ENCODE measurements around the gene UBE2G2. TPM values are rescaled to one million over a fixed set of nuclear protein-coding genes. Genes with fewer than 3 reads are reported as not detected.

Gene UBE2G2
- total RNA-seq, 1 donor, result 75.3 TPM

DNA sequence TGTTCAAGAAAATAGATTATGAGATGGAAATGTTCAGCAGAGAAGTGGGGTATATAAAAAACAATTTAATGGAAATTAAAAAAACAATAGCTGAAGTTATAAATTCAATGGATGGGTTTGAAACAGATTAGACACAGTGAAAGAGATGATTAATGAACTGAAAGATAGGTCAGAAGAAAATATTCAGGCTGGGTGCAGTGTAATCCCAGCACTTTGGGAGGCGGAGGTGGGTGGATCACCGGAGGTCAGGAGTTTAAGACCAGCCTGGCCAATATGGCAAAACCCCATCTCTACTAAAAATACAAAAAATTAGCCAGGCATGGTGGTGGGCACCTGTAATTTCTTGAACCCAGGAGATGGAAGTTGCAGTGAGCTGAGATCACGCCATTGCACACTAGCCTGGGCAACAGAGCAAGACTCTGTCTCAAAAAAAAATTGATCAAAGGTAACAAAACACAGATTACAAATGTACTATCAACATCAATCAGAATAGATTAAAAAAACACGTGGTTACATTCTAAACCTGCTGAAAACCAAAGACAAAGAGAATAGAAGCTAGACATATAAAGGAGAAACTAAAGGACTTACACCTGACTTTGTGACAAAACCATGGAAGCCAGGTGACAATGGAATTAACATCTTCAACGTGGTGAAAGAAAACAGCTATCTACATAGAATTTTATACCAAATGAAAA, 21.0 kb upstream of the UBE2G2 start:
- H3K27me3 ChIP-seq (ENCODE audit: insufficient read depth, low read length), result peaks cover 3% of the 10 kb centered on the region
- TF ChIP-seq, protein P1, sequence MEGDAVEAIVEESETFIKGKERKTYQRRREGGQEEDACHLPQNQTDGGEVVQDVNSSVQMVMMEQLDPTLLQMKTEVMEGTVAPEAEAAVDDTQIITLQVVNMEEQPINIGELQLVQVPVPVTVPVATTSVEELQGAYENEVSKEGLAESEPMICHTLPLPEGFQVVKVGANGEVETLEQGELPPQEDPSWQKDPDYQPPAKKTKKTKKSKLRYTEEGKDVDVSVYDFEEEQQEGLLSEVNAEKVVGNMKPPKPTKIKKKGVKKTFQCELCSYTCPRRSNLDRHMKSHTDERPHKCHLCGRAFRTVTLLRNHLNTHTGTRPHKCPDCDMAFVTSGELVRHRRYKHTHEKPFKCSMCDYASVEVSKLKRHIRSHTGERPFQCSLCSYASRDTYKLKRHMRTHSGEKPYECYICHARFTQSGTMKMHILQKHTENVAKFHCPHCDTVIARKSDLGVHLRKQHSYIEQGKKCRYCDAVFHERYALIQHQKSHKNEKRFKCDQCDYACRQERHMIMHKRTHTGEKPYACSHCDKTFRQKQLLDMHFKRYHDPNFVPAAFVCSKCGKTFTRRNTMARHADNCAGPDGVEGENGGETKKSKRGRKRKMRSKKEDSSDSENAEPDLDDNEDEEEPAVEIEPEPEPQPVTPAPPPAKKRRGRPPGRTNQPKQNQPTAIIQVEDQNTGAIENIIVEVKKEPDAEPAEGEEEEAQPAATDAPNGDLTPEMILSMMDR (IDR thresholded peaks at IDR 0.05; ENCODE audit: extremely low read depth, low read depth, low read length), result no peak
- no peak for DNase-seq (ENCODE audit: insufficient read length, low spot score, missing footprints)
- no peak overlapping the region for H3K4me3 ChIP-seq (ENCODE audit: insufficient read depth, low read length)
- H3K36me3 ChIP-seq (ENCODE audit: insufficient read depth, low read length), result no peaks in the 10 kb centered on the region
- H3K4me1 ChIP-seq (ENCODE audit: insufficient read depth, low read length), result peaks cover 3% of the 10 kb centered on the region
- no peak overlapping the region for H3K27ac ChIP-seq (ENCODE audit: low read depth, low read length)
- no peak overlapping the region for H2AFZ ChIP-seq (ENCODE audit: low read length)
- no peaks in the 10 kb centered on the region for H4K20me1 ChIP-seq (ENCODE audit: insufficient read depth, low read length)
- no peaks in the 10 kb centered on the region for H3K79me2 ChIP-seq (ENCODE audit: insufficient read depth, low read length)
- no peak overlapping the region for H3K4me2 ChIP-seq (ENCODE audit: insufficient read depth, low read length)
- peaks cover 13% of the 10 kb centered on the region for H3K9me3 ChIP-seq (ENCODE audit: low read depth, low read length)

DNA sequence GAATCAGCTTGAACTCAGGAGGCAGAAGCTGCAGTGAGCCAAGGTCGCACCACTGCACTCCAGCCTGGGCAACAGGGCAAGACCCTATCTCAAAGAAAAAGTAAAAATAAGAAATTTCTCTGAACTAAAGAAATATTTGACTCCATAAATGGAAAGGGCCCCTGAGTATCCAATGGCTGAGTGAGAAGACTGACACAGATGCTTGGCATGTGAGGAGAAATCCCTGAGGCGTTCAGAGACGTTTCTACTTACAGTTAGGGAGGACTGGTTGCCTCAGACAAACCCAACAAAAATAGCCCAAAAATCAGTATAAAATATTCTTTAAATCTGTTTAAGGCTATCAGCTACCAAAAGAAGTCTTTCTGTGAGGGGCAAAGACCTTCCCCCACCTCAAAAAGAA, 19.2 kb upstream of the UBE2G2 start:
- no peak overlapping the region for H3K4me2 ChIP-seq (ENCODE audit: insufficient read depth, low read length)
- H3K4me3 ChIP-seq (ENCODE audit: insufficient read depth, low read length), result no peak overlapping the region
- peak; percentile 98 for DNase-seq (ENCODE audit: insufficient read length, low spot score, missing footprints)
- TF ChIP-seq, protein P1 (IDR thresholded peaks at IDR 0.05; ENCODE audit: extremely low read depth, low read depth, low read length), result no peak
- no peak overlapping the region for H2AFZ ChIP-seq (ENCODE audit: low read length)
- H3K4me1 ChIP-seq (ENCODE audit: insufficient read depth, low read length), result peaks cover 10% of the 10 kb centered on the region
- H3K36me3 ChIP-seq (ENCODE audit: insufficient read depth, low read length), result no peaks in the 10 kb centered on the region
- no peak overlapping the region for H3K27ac ChIP-seq (ENCODE audit: low read depth, low read length)
- peaks cover 9% of the 10 kb centered on the region for H4K20me1 ChIP-seq (ENCODE audit: insufficient read depth, low read length)
- H3K79me2 ChIP-seq (ENCODE audit: insufficient read depth, low read length), result peaks cover 17% of the 10 kb centered on the region
- H3K27me3 ChIP-seq (ENCODE audit: insufficient read depth, low read length), result peaks cover under 1% of the 10 kb centered on the region
- peaks cover 11% of the 10 kb centered on the region for H3K9me3 ChIP-seq (ENCODE audit: low read depth, low read length)

DNA sequence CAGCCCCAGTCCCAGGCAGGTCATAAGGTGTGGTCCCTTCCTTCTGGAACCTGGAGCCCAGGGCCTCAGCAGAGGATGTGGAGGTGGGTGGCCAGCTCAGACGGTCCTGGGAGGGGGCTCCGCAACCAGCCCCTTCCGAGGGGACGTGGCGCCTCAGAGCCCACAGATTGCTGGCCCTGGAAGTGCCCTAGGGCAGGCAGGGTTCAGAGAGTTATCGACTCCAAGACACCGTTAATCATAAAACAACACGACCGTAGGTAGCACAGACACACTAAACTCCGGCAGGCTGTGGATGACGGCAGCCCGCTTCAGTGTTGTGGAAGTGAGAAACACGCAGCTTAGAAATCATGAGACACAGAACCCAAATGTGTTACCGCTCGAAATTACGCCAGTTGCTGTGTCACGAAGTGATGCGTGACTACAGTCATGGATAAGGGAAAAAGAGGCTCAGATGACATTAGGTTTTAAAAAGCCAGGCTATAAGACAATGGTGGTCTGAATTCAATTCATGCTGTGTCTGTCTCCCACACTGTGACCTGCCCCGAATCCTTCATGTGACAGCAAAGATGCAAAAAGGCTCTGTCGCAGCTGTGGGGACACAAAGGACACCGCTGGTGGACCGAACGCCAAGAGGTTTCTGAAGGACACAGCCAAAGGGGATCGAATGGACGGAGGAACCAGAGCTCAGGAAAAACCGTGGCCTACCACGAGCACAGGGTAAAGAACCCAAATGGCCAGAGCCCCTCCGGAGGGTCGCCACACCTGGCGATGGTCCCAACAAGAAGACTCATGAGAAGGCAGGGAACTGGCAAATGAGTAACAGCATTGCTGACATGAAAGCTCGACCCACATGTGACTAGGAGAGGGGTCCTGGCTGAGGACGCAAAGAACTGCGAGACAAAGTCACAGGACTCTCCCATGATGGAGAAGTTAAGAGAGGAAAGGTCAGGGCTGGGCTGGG, 17.9 kb upstream of the UBE2G2 start:
- Histone ChIP-seq H2AFZ (ENCODE audit: low read length) (no peak overlapping the region), H3K27me3 (ENCODE audit: insufficient read depth, low read length) (no peaks in the 10 kb centered on the region), H3K36me3 (ENCODE audit: insufficient read depth, low read length) (no peaks in the 10 kb centered on the region), H4K20me1 (ENCODE audit: insufficient read depth, low read length) (peaks cover 21% of the 10 kb centered on the region), H3K4me3 (ENCODE audit: insufficient read depth, low read length) (no peak overlapping the region), H3K27ac (ENCODE audit: low read depth, low read length) (no peak overlapping the region), H3K4me2 (ENCODE audit: insufficient read depth, low read length) (no peak overlapping the region), H3K4me1 (ENCODE audit: insufficient read depth, low read length) (peaks cover 23% of the 10 kb centered on the region), H3K9me3 (ENCODE audit: low read depth, low read length) (peaks cover 11% of the 10 kb centered on the region), H3K79me2 (ENCODE audit: insufficient read depth, low read length) (peaks cover 30% of the 10 kb centered on the region)
- TF ChIP-seq, protein P1 (IDR thresholded peaks at IDR 0.05; ENCODE audit: extremely low read depth, low read depth, low read length), result no peak
- DNase-seq (ENCODE audit: insufficient read length, low spot score, missing footprints), result peak; percentile 66

DNA sequence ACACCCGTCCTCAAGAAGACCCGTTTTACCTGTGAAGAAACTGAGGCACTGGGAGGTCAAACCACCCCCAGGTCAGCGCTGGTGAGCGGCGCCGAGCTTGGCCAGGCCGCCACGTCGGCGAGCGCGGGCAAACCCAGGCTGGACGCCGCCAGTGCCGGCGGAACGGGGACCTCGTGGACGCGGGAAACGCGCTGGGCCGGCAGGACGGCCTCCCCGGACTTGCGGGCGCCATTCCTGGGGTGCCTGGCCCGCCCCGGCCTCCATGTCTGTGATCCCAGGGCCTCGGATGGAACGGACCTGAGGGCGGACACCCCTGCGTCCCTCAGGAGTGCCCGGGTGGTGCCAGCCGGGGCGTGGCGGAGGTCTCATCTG, 17.0 kb upstream of the UBE2G2 start:
- Histone ChIP-seq H3K9me3 (ENCODE audit: low read depth, low read length) (peaks cover 11% of the 10 kb centered on the region), H4K20me1 (ENCODE audit: insufficient read depth, low read length) (peaks cover 26% of the 10 kb centered on the region), H3K4me1 (ENCODE audit: insufficient read depth, low read length) (peaks cover 24% of the 10 kb centered on the region), H3K4me3 (ENCODE audit: insufficient read depth, low read length) (peak overlapping the region; percentile 82), H3K79me2 (ENCODE audit: insufficient read depth, low read length) (peaks cover 39% of the 10 kb centered on the region), H3K4me2 (ENCODE audit: insufficient read depth, low read length) (peak overlapping the region; percentile 87), H3K27ac (ENCODE audit: low read depth, low read length) (peak overlapping the region; percentile 28), H3K27me3 (ENCODE audit: insufficient read depth, low read length) (no peaks in the 10 kb centered on the region), H2AFZ (ENCODE audit: low read length) (no peak overlapping the region), H3K36me3 (ENCODE audit: insufficient read depth, low read length) (no peaks in the 10 kb centered on the region)
- TF ChIP-seq, protein P1 (IDR thresholded peaks at IDR 0.05; ENCODE audit: extremely low read depth, low read depth, low read length), result no peak
- DNase-seq (ENCODE audit: insufficient read length, low spot score, missing footprints), result no peak

All from osteoblast (primary cell).